ENCODE results near the gene PRM2.

Gene PRM2

GRCh38 chr16:11253009-11253994, 23.0 kb downstream of the PRM2 start:
- TF ChIP-seq, protein P1, sequence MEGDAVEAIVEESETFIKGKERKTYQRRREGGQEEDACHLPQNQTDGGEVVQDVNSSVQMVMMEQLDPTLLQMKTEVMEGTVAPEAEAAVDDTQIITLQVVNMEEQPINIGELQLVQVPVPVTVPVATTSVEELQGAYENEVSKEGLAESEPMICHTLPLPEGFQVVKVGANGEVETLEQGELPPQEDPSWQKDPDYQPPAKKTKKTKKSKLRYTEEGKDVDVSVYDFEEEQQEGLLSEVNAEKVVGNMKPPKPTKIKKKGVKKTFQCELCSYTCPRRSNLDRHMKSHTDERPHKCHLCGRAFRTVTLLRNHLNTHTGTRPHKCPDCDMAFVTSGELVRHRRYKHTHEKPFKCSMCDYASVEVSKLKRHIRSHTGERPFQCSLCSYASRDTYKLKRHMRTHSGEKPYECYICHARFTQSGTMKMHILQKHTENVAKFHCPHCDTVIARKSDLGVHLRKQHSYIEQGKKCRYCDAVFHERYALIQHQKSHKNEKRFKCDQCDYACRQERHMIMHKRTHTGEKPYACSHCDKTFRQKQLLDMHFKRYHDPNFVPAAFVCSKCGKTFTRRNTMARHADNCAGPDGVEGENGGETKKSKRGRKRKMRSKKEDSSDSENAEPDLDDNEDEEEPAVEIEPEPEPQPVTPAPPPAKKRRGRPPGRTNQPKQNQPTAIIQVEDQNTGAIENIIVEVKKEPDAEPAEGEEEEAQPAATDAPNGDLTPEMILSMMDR (IDR thresholded peaks at IDR 0.05) = no peak

DNA sequence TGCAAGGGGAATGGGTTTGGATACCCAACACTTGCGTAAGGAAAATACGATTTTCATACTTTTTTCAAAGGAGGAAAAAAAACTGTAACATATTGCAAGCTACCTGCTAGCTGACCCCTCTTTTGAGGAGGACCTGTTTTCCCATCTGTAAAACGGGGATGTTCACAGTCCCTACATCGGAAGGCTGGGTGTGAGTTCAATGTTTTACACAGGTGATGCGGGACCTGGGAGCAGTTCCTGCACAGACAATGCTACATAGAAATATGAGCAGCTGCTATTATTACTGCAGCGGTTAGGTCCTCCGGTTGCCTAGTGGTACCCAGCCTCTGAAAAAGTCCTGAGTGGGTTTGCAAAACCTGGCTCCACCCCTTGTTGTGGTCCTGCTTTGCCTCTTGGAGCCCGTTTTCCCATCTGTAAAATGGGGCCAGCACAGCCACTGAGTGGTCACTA, 23.8 kb downstream of the PRM2 start:
- TF ChIP-seq, protein P1 (IDR thresholded peaks at IDR 0.05) = no peak

GRCh38 chr16:11251525-11252481, 24.5 kb downstream of the PRM2 start:
- TF ChIP-seq, protein P1 (IDR thresholded peaks at IDR 0.05) = no peak

DNA sequence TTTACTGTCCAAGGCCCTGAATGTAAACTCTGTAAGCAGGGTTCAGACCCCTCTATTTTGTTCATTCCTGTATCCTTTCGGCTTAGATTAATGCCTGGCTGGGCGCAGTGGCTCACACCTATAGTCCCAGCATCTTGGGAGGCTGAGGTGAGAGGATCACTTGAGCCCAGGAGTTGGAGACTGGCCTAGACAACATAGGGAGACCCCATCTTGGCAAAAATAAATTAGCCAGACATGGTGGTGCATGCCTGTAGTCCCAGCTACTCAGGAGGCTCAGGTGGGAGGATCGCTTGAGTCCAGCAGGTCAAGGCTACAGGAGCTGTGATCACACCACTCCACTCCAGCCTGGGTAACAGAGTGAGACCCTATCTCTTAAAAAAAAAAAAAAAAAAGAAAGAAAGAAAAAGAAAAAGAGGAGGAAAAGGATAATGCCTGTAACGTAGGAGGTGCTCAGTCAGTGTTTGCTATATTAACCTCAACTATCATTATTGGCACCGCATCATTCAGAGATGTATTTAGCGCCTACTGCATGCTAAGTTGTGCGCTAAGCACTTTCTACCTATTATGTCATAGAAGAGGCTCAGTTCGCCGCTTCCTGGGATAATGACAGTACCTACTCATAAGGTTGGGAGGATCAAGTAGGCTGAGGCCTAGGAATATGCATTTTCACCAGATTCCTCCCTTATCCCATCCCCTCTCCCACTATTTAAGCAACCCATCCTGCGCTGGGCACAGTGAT, 25.3 kb downstream of the PRM2 start:
- TF ChIP-seq, protein P1 (IDR thresholded peaks at IDR 0.05) = no peak

DNA sequence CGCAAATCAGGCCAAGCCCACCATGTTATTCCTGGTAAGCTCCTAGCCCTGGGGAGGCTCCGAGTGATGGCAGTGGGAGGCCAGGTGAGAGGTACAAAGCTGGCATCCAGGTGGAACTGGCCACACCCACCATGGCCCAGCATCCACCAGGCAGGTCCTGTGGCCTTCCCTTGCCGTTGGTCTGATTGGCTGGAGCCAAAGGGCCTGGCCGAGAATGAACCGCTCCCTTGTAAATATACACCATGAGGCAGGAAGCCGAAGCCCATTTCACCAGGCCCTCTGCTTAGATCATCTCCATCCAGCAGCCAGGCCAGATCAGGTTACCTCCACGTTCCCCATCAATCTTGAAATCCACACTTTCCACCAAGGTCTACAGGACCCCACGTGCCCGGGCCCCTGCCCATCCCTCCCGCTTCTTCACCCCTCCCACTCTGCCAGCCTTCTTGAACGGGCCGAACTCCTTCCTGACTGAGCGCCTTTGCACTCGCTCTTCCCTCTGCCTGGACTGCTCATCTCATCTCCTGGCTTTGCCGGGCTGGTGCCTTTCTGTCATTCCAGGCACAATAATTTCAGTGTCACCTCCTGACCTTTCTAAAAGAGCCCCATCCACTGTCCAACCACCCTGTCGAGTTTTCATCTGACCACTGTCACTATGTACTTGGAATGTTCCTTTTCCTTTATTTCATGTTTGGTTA, 26.0 kb downstream of the PRM2 start:
- TF ChIP-seq, protein P1 (IDR thresholded peaks at IDR 0.05) = no peak

- TF ChIP-seq, protein P1 (IDR thresholded peaks at IDR 0.05) = no peak
These were observed 26.8 kb downstream of the PRM2 start for GRCh38 chr16:11249233-11250061.

Data from LNCAP (cell line).